ENCODE results near the gene DYNC1I1.

DYNC1I1 gene

GRCh38 chr7:95776561-95777185 lies 4.3 kb downstream of the DYNC1I1 start:
- TF ChIP-seq CTCF (IDR thresholded peaks at IDR 0.05; ENCODE audit: extremely low read depth, missing control alignments), result no peak
- DNase-seq (ENCODE audit: low spot score), result no peak

GRCh38 chr7:95777269-95777668 lies 4.9 kb downstream of the DYNC1I1 start:
- TF ChIP-seq CTCF (IDR thresholded peaks at IDR 0.05; ENCODE audit: extremely low read depth, missing control alignments), result no peak
- DNase-seq (ENCODE audit: low spot score), result no peak

- TF ChIP-seq CTCF (IDR thresholded peaks at IDR 0.05; ENCODE audit: extremely low read depth, missing control alignments), result no peak
- no peak for DNase-seq (ENCODE audit: low spot score)
These were observed 8.3 kb downstream of the DYNC1I1 start for GRCh38 chr7:95780665-95781064.

GRCh38 chr7:95781961-95782586 lies 9.7 kb downstream of the DYNC1I1 start:
- DNase-seq (ENCODE audit: low spot score), result no peak

GRCh38 chr7:95784796-95785195 lies 12.4 kb downstream of the DYNC1I1 start:
- no peak for TF ChIP-seq CTCF (IDR thresholded peaks at IDR 0.05; ENCODE audit: extremely low read depth, missing control alignments)
- no peak for DNase-seq (ENCODE audit: low spot score)

More at GRCh38 chr7:95781961-95782586, 9.7 kb downstream of the DYNC1I1 start:
- TF ChIP-seq CTCF (IDR thresholded peaks at IDR 0.05; ENCODE audit: extremely low read depth, missing control alignments), result no peak

- DNase-seq (ENCODE audit: low spot score), result no peak
These were observed 15.9 kb downstream of the DYNC1I1 start for GRCh38 chr7:95788258-95788657.

More at GRCh38 chr7:95788258-95788657, 15.9 kb downstream of the DYNC1I1 start:
- no peak for TF ChIP-seq CTCF (IDR thresholded peaks at IDR 0.05; ENCODE audit: extremely low read depth, missing control alignments)
